Amniotic epithelial cell (primary cell): ENCODE data around the gene CCP110.
A peak's percentile ranks its signal among the peaks of the same experiment; 100 is the strongest.

Source experiments
- DNase-seq: peaks from one replicate; pipeline ENCODE4 v3.0.0-alpha.2; 2010; ENCODE audit warnings: low read depth

CCP110 gene

GRCh38 chr16:19549673-19550072 lies 25.9 kb downstream of the CCP110 start:
- DNase-seq: no peak

DNA sequence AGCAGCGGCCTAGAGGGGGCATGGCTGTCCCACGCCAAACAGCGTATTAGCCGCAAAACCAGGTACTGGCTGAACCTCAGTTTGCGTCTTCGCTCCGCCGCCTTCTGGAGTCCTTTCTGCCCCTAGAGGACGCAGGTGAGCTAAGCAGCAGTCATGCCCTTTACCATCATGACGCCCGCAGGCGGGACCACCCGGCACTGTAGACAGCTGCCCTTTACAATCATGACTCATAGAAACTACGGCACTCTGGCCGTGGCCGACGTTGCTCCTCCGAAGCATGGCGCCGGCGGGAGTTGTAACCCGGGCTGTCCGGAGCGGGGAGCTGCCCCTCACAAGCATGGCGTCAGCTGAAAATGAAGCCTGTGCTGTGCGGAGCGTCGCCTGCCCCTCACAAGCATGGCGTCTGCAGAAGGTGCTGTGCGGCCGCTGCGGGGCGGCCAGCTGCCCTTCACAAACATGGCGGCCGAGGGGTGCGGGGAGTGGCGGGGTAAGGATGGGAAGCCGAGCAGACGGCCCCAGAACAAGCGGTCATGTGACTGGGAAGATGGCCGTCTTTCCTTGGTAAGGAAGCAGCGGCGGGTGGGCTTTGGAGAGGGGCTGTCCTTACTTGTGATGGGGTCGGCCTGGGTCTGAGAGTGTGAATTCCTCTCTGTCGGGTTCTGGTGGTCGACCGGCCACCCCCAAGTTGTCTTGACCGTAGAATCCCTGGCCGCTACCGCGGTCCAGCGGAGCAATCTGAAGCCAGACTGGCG lies 31.6 kb downstream of the CCP110 start, which contains the start of gene VPS35L:
Gene VPS35L (plus strand): TSS at position 518 of the 752 bp plus-strand sequence. CDS start 27 bp downstream, at position 545.
- peak; percentile 98 for DNase-seq

GRCh38 chr16:19555938-19556771 lies 32.4 kb downstream of the CCP110 start:
- peak; percentile 36 for DNase-seq

DNA sequence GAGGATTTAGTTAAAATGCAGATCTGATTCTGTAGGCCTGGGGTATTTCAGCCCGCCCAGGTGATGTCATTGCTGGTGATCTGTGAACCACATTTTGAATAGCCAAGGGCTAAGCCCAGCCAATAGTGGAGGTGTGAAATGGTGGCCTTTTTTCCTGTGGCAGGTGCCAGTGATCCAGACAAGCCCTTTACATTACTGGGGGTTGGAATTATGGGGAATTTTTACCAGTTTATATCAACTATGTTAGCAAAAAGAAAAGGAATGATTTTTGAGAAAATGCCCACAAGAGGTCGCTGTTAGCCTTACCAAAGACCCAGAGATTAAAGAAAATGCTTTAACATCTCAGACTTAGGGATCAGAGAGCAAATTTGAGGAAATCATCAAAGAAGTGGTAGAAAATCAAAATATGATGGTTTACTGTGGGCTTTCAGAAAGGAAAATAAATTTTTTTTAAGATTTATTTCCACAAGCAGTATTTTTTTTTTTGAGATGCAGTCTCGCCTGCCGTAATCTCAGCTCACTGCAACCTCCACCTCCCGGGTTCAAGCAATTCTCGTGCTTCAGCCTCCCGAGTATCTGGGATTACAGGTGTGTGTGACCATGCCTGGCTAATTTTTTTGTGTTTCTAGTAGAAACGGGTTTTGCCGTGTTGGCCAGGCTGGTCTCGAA lies 35.6 kb downstream of the CCP110 start:
- DNase-seq: peak; percentile 62

DNA sequence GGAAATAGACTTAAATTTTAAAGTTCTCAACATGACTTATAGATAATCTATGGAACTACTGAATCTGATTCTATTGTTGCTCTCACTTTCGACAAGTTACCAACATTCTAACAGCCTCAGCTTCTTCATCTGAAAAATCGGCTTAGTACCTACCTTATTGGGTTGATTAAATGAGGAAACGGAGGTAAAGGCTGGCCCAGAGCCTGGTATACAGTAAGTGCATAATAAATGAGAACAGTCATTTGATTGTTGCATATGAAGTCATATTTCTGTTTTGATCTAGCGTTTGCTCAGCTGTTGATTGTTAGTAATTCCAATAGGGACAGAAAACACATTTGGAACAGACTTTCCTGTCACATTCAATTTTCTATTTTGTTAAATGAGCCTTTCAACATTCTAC lies 36.3 kb downstream of the CCP110 start:
- no peak for DNase-seq

DNA sequence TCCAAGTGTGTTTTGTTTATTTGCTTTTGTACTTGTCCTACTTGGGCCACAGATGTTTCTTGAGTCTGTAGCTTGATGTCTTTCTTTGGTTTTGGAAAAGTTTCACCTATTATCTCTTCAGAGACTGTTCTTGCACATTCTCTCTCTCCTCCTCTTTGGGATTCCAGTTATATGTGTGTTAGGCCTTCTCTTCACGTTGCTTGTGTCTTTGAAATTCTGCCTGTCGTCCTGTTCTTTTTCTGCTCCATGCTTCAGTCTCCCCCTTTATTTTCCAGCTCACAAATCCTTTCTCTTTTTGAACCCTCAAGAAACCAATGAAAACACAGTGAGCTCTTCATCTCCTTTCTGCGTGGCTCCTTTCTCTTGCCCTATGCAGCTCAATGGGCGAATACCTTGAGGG lies 39.6 kb downstream of the CCP110 start:
- no peak for DNase-seq

GRCh38 chr16:19566362-19566761 lies 42.6 kb downstream of the CCP110 start:
- no peak for DNase-seq

- no peak for DNase-seq
Measured at GRCh38 chr16:19567560-19567959, 43.8 kb downstream of the CCP110 start.

- no peak for DNase-seq
Measured at GRCh38 chr16:19573997-19574396, 50.3 kb downstream of the CCP110 start.

GRCh38 chr16:19574615-19575014 lies 50.9 kb downstream of the CCP110 start:
- no peak for DNase-seq

DNA sequence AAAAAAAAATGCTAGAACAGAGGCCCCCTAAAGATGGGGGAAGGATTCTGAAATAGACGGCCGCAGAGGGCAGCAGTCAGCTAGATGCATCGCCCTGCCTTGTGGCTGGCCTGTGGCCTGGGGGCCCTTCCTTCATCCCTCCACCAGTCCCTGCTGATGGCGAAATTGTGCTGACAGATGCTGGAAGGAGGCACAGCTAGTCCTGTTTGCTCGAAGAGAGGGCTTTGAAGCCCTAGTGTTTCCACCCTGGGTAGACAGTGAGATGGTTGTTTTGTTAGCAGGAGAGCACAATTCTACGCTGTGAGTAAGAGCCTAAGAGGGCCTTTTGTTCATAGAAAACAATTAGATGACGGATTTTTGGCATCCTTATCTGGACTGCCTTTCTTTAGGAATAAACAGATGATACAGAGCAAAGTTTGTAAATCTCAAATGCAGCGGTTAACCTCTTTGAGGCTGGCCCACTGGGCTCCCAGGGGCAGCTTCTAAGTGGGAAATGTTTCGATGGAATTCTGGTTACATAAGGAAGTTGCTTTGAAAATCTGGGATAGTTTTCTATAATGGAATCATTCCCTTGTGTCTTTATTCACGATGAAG lies 54.7 kb downstream of the CCP110 start:
- no peak for DNase-seq

DNA sequence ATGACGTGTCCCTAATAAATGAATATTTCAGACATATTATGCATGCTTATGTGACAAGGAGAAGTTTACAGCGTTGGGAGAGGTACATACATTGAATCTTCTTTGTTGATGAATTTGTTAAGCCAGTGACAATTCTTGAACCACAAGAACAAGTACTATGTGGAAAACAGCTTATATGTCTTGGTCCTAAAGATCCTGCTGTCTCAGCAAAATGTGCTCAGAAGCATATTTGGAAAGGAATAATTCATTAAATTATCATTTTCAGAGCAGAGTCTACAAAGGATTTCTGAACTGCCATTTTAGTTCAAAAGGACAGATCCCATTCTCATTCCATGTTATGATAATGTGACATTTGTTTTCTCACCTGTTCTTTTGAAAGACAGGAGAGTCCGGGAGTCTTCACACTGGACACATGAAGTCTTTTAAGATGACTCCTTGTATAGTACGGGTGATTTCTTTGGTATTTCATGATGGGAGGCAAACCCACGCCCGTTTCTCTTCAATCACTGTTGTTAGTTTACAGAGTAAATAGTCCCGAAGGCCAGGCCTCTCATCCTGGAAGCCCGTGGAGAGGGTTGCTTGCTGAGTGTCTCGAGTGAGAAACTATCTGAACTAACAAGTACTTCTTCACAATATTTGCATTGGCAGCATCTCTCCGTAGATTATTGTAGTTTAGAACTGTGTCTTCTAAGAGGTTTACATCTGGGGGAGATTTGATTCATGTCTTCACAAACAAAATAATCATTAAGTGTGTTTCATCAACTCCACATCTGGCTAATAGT lies 58.5 kb downstream of the CCP110 start:
- no peak for DNase-seq

DNA sequence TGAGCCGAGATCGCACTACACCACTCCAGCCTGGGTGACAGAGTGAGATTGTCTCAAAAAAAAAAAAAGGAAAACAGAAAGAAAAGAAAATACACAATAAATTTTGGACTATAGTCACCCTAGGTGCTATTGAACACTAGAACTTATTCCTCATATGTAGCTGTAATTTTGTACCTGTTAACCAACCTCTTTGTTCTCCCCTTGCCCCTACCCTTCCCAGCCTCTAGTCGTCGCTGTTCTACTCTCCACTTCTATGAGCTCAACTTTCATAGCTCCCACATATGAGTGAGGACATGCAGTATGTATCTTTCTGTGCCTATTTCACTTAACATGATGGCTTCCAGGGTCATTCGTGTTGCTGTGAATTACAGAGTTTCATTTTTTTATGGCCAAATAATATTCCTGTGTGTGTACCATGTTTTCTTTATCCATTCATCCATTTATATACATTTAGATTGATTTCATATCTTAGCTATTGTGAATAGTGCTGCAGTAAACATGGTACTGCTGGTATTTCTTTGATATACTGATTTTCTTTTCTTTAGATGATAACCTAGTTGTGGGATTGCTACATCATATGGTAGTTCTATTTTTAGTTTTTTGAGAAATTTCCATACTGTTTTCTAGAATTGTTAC lies 60.0 kb downstream of the CCP110 start:
- peak; percentile 53 for DNase-seq

DNA sequence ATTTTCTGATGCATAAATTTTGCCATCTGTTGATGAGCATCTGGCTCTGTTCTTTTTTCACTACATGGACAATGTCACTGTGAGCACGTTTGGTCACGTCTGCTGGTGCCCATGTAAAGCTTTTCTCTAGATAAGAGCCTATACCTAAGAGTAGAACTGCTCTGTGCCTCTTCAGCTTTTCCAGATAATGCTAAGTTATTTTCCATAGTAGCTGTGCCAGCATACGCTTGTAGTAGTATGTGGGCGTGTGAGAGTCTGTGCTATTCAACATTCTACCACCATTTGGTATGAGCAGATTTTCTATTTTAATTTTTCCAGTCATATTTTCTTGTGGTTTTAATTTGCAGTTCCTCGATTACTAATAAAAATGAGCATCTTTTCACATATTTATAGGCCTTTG lies 64.9 kb downstream of the CCP110 start:
- peak; percentile 19 for DNase-seq

DNA sequence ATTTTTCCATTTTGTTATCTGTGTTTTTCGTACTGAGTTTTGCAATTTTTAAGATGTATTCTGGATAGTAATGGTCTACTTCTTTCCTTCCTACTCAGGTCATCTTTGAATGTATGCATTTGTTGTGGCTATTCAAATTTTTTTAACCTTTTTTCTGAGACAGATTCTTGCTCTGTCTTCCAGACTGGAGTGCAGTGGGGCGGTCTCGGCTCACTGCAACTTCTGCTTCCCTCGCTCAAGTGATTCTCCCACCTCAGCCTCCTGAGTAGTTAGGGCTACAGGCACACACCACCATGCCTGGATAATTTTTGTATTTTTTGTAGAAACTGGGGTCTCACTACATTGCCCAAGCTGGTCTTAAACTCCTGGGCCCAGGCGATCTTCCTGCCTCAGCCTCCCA lies 65.4 kb downstream of the CCP110 start:
- DNase-seq: no peak

DNA sequence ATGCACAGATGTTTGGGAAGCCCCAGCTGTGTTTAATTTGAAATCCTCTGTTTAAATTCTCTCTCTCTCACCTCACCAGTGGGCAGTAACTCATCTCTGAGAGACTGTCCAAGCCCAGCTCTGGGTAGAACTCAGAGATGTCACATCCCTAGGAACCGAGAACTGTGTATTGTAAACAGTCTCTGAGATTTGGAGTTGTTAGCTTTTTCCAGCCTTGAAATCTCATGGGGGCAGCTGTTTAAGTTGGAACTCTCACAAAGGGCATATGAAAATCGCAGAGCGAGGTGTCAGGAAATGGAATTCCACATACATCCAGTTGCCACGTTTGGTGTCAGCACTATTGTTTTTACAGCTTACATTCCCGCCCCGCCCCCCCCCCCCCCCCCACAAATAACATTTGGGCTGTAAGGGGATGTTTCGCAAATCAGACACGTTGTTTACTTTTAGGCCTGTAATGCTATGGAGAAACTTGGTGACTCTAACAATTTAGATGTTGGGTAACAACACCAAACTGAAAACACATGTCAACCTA lies 66.1 kb downstream of the CCP110 start:
- peak; percentile 75 for DNase-seq

GRCh38 chr16:19595043-19595767 lies 71.5 kb downstream of the CCP110 start:
- peak; percentile 89 for DNase-seq

GRCh38 chr16:19598805-19599510 lies 75.2 kb downstream of the CCP110 start:
- DNase-seq: no peak

- DNase-seq: no peak
Measured at GRCh38 chr16:19599968-19600716, 76.4 kb downstream of the CCP110 start.
